SK-N-SH (cell line): ENCODE measurements around the gene MTF1. TPM values are rescaled to one million over a fixed set of nuclear protein-coding genes. Genes with fewer than 3 reads are reported as not detected.

Source experiments
- CTCF ChIA-PET: fragments of 300-600, 350-600 bp; formaldehyde crosslinking; extraction: SDS; loops from one replicate; lab custom pipeline; 2021; lab: Yijun Ruan, JAX
- POLR2A ChIA-PET: fragments of 350-600 bp; sonication (Branson Sonifier 250); formaldehyde crosslinking; extraction: SDS; loops from one replicate; lab custom pipeline; 2020; ENCODE audit warnings: antibody characterized with exemption, inconsistent platforms; lab: Yijun Ruan, JAX
- DNase-seq: peaks from one replicate; pipeline ENCODE4 v3.0.0; 2012
- H2AFZ ChIP-seq: fragments of 200-600 bp; sonication (generic); 2 replicates; pipeline ENCODE4 v1.8.1; 2016; ENCODE audit warnings: antibody characterized with exemption, mild to moderate bottlenecking, low read depth
- H3F3A ChIP-seq: fragments of 200-600 bp; sonication (generic); replicated peaks from 2 replicates; pipeline ENCODE3; 2016; ENCODE audit warnings: antibody characterized with exemption, mild to moderate bottlenecking; ENCODE audit not compliant: insufficient read depth
- H3K27ac ChIP-seq, 2 experiments: fragments of 200-500 bp in 1 of 2; fragments of 200-600 bp in 1 of 2; sonication (Bioruptor generic) in 1 of 2; sonication (generic), shearing (Covaris generic) in 1 of 2; 2 replicates each; pipeline versions ENCODE4 v1.5.1 to v1.6.1; 2014 to 2016; ENCODE audit warnings: low read depth in 2 of 2, inconsistent platforms in 1 of 2, low read length in 1 of 2, mild to moderate bottlenecking in 1 of 2, mixed read lengths in 1 of 2
- H3K27me3 ChIP-seq: fragments of 200-600 bp; sonication (generic), shearing (Covaris generic); 2 replicates; pipeline ENCODE4 v1.6.1; 2016; ENCODE audit warnings: mixed run types; ENCODE audit not compliant: insufficient read depth
- H3K36me3 ChIP-seq, 2 experiments: fragments of 200-500 bp in 1 of 2; fragments of 200-600 bp in 1 of 2; sonication (Bioruptor generic) in 1 of 2; sonication (generic) in 1 of 2; replicated peaks in 1 of 2; 2 replicates each; pipeline versions ENCODE3 to v1.5.1; 2014 to 2016; ENCODE audit warnings: low read length in 1 of 2, mild to moderate bottlenecking in 1 of 2; ENCODE audit not compliant: insufficient read depth in 2 of 2, control insufficient read depth in 1 of 2
- H3K4me1 ChIP-seq, 2 experiments: fragments of 200-500 bp in 1 of 2; fragments of 200-600 bp in 1 of 2; sonication (Bioruptor generic) in 1 of 2; sonication (generic), shearing (Covaris generic) in 1 of 2; 2 replicates each; pipeline versions ENCODE4 v1.5.1 to v1.6.1; 2014 to 2016; ENCODE audit warnings: low read depth in 1 of 2, low read length in 1 of 2, mixed run types in 1 of 2; ENCODE audit not compliant: insufficient read depth in 2 of 2, control insufficient read depth in 1 of 2
- H3K4me2 ChIP-seq: fragments of 200-600 bp; sonication (generic), shearing (Covaris generic); 2 replicates; pipeline ENCODE4 v1.6.1; 2017; ENCODE audit warnings: mixed run types
- H3K4me3 ChIP-seq, 2 experiments: fragments of 200-500 bp in 1 of 2; fragments of 200-600 bp in 1 of 2; sonication (Bioruptor generic) in 1 of 2; sonication (generic), shearing (Covaris generic) in 1 of 2; 2 replicates each; pipeline versions ENCODE4 v1.5.1 to v1.8.1; 2014 to 2016; ENCODE audit warnings: low read depth in 2 of 2, inconsistent platforms in 1 of 2, low read length in 1 of 2, mild to moderate bottlenecking in 1 of 2, mixed read lengths in 1 of 2, moderate library complexity in 1 of 2
- H3K79me2 ChIP-seq: fragments of 200-600 bp; sonication (generic); 2 replicates; pipeline ENCODE4 v1.8.1; 2017; ENCODE audit warnings: mild to moderate bottlenecking; ENCODE audit not compliant: insufficient read depth
- H3K9ac ChIP-seq: fragments of 200-600 bp; sonication (generic); 2 replicates; pipeline ENCODE4 v1.6.1; 2017; ENCODE audit warnings: mixed run types
- H3K9me2 ChIP-seq: fragments of 200-600 bp; sonication (generic); 2 replicates; pipeline ENCODE4 v1.6.1; 2017; ENCODE audit warnings: mixed run types
- H3K9me3 ChIP-seq: fragments of 200-600 bp; sonication (generic); 2 replicates; pipeline ENCODE4 v1.6.1; 2017; ENCODE audit warnings: mixed run types, mild to moderate bottlenecking, moderate library complexity
- H4K20me1 ChIP-seq: fragments of 200-600 bp; sonication (generic); 2 replicates; pipeline ENCODE4 v1.6.1; 2017; ENCODE audit warnings: mild to moderate bottlenecking, mixed run types; ENCODE audit not compliant: insufficient read depth
- EZH2phosphoT487 ChIP-seq: fragments of 200-600 bp; sonication (generic); IDR thresholded peaks from 2 replicates; pipeline ENCODE4 v1.6.1; 2017; ENCODE audit warnings: low read depth, mixed run types, mild to moderate bottlenecking, antibody characterized with exemption, moderate library complexity, borderline replicate concordance
- GABPA ChIP-seq: IDR thresholded peaks from 2 replicates; pipeline ENCODE4 v1.4.0; 2012; ENCODE audit warnings: low read depth, mild to moderate bottlenecking
- PBX3 ChIP-seq: IDR thresholded peaks from 2 replicates; pipeline ENCODE4; 2012
- RCOR1 ChIP-seq: fragments of 150-350 bp; IDR thresholded peaks from 2 replicates; pipeline ENCODE4 v1.6.1; 2017; ENCODE audit warnings: antibody characterized with exemption, low read length
- SIN3A ChIP-seq: IDR thresholded peaks from 2 replicates; pipeline ENCODE4 v1.6.1; 2012; ENCODE audit warnings: low read depth, mild to moderate bottlenecking, low read length, moderate library complexity, borderline replicate concordance
- SMC3 ChIP-seq: IDR thresholded peaks from 2 replicates; pipeline ENCODE4 v1.6.1; 2012; ENCODE audit warnings: low read depth, low read length, improper control_type of control experiment
- WGBS: methylation state at CpG from one replicate; pipeline ENCODE4 v1.1.6; 2017; ENCODE audit warnings: low lambda C conversion rate; 5-methylcytosine and 5-hydroxymethylcytosine counted together
- polyA plus RNA-seq, 3 experiments: library from polyadenylated mRNA; depleted of rRNA; stranded (reverse); fragments of >200 nt; gene quantifications; 2 replicates each; pipeline ENCODE4 v1.2.3, GENCODE V29; 2012
- TF ChIP-seq, protein P1 (sequence below): IDR thresholded peaks from 2 replicates; pipeline ENCODE4 v1.4.0; 2012; ENCODE audit warnings: low read depth, borderline replicate concordance
- TF ChIP-seq, protein P2 (sequence below): fragments of 200-600 bp; sonication (generic); IDR thresholded peaks from 2 replicates; pipeline ENCODE4 v1.6.1; 2017; ENCODE audit warnings: antibody characterized with exemption, mild to moderate bottlenecking, moderate library complexity

Gene MTF1
- polyA plus RNA-seq, 1 of the 3 experiments (the other 2 are of a cell fraction) = 5.0 TPM

DNA sequence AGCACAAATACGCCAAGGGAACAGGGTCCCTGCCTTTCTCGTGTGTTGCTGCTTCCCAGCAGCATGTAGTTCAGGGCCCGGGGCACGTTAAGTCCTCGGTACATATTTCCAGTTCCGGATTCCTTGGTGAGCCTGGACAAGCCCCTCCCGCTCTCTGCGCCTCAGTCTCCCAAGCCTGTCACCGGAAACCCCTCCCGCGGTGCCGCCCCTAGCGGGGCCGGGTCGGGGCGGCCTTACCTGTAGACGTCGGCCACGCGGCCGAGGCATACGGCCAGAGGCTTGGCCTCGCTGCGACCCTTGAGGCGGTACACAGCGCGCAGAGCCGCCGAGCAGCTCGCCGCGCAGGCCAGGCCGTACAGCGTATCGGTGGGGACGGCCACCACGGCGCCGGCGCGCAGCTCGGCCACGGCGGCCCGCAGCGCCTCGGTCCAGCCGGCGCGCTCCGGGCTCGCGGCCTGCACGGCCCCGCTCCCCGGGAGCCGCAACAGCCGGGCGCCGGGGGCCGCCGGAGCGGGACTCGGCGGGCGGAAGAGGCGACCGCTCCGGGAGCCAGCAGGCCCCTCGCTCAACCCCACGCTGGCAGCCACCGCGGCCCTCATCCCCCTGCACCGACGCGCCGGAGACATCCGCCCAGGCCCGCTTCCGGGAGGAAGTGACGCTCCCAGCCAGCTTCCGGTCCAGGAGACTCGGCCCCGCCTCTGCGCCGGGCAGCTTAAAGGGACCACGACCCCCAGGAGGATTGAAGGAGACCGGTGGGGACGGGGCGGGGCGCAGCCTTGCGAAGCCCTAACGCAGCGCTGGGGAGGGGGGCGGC lies 51.6 kb downstream of the MTF1 start, which contains the start of the genes C1orf122 and YRDC (continued):
- TF ChIP-seq EZH2phosphoT487 (no peak), SIN3A (peak; percentile 40; the same call in 1 of the 2 replicates), GABPA (peak; percentile 89), SMC3 (no peak), RCOR1 (no peak)
- TF ChIP-seq, protein P1, sequence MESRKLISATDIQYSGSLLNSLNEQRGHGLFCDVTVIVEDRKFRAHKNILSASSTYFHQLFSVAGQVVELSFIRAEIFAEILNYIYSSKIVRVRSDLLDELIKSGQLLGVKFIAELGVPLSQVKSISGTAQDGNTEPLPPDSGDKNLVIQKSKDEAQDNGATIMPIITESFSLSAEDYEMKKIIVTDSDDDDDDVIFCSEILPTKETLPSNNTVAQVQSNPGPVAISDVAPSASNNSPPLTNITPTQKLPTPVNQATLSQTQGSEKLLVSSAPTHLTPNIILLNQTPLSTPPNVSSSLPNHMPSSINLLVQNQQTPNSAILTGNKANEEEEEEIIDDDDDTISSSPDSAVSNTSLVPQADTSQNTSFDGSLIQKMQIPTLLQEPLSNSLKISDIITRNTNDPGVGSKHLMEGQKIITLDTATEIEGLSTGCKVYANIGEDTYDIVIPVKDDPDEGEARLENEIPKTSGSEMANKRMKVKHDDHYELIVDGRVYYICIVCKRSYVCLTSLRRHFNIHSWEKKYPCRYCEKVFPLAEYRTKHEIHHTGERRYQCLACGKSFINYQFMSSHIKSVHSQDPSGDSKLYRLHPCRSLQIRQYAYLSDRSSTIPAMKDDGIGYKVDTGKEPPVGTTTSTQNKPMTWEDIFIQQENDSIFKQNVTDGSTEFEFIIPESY = no peak
- TF ChIP-seq, protein P2, sequence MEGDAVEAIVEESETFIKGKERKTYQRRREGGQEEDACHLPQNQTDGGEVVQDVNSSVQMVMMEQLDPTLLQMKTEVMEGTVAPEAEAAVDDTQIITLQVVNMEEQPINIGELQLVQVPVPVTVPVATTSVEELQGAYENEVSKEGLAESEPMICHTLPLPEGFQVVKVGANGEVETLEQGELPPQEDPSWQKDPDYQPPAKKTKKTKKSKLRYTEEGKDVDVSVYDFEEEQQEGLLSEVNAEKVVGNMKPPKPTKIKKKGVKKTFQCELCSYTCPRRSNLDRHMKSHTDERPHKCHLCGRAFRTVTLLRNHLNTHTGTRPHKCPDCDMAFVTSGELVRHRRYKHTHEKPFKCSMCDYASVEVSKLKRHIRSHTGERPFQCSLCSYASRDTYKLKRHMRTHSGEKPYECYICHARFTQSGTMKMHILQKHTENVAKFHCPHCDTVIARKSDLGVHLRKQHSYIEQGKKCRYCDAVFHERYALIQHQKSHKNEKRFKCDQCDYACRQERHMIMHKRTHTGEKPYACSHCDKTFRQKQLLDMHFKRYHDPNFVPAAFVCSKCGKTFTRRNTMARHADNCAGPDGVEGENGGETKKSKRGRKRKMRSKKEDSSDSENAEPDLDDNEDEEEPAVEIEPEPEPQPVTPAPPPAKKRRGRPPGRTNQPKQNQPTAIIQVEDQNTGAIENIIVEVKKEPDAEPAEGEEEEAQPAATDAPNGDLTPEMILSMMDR = no peak
- TF ChIP-seq, all 33 proteins: peak for 9

- H3K9me3 ChIP-seq = no peaks in the 10 kb centered on the region
- H3K36me3 ChIP-seq = peaks cover 61 to 62% of the 10 kb centered on the region in 2 experiments
- DNase-seq = peak; percentile 48
- H2AFZ ChIP-seq = no peak overlapping the region
- no peaks in the 10 kb centered on the region for H3K27me3 ChIP-seq
- no peaks in the 10 kb centered on the region for H3K9me2 ChIP-seq
- peaks cover 51% of the 10 kb centered on the region for H3K79me2 ChIP-seq
- H3K27ac ChIP-seq = peak overlapping the region; percentile 82 to 91
- H3K4me3 ChIP-seq = peak overlapping the region; percentile 91
- H3K4me2 ChIP-seq = peak overlapping the region; percentile 99
- 2% methylated on average over 7 of the region's 9 CpGs for WGBS
- no peak for TF ChIP-seq PBX3
- H3K9ac ChIP-seq = peak overlapping the region; percentile 89
- POLR2A ChIA-PET = interaction anchor here (1.3 to 3.5 kb wide), 4 partner anchors 9 to 52 kb away, joined by 6 to 29 read pairs (median 22); partner anchors contain the start of genes EPHA10, MANEAL and MTF1
- CTCF ChIA-PET = interaction anchor here (0.6 to 3.2 kb wide), 7 partner anchors 9 to 114 kb away, joined by 3 to 20 read pairs (median 3); partner anchors contain the start of gene MTF1
- H3F3A ChIP-seq = peaks cover 35% of the 10 kb centered on the region
- peaks cover 35% of the 10 kb centered on the region for H4K20me1 ChIP-seq
- peaks cover 15 to 29% of the 10 kb centered on the region in 2 experiments for H3K4me1 ChIP-seq
Measured at GRCh38 chr1:37807220-37807554, 52.2 kb downstream of the MTF1 start.
